ENCODE measurements around the gene NLRC5.

Gene NLRC5

GRCh38 chr16:57009643-57010170 is 20.4 kb downstream of the NLRC5 start:
- no peak for TF ChIP-seq CTCF (IDR thresholded peaks at IDR 0.05; ENCODE audit: insufficient read depth, low read depth, low read length, missing control alignments)
- no peak for DNase-seq (ENCODE audit: low read depth)
- no peak overlapping the region for H3K4me3 ChIP-seq (ENCODE audit: low read depth, low read length)

GRCh38 chr16:57012353-57012752 is 23.0 kb downstream of the NLRC5 start:
- no peak for DNase-seq (ENCODE audit: low read depth)
- no peak for TF ChIP-seq CTCF (IDR thresholded peaks at IDR 0.05; ENCODE audit: insufficient read depth, low read depth, low read length, missing control alignments)
- H3K4me3 ChIP-seq (ENCODE audit: low read depth, low read length) = no peak overlapping the region

GRCh38 chr16:57013229-57013628 is 23.9 kb downstream of the NLRC5 start:
- TF ChIP-seq CTCF (IDR thresholded peaks at IDR 0.05; ENCODE audit: insufficient read depth, low read depth, low read length, missing control alignments) = no peak
- no peak overlapping the region for H3K4me3 ChIP-seq (ENCODE audit: low read depth, low read length)
- DNase-seq (ENCODE audit: low read depth) = no peak

DNA sequence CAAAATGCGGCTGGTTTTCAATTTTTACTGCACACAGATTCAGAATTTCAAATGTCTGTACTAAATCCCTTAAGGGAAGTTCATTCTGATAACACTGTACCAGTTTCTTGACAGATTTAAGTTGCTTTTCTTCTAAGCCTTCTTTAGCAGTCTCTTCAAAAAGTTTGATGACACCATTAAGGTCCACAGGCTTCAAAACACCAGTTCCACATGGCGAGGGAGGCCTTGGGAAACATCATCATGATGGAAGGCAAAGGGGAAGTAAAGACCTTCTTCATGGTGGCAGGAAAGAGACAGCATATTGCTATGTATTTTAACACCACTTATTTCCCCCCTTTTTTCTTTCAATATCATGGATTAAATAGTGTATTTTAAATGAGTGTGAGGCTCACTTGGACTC is 24.5 kb downstream of the NLRC5 start:
- peak overlapping the region; percentile 44 for H3K4me3 ChIP-seq (ENCODE audit: low read depth, low read length)
- DNase-seq (ENCODE audit: low read depth) = peak; percentile 24

GRCh38 chr16:57016301-57016700 is 26.9 kb downstream of the NLRC5 start:
- TF ChIP-seq CTCF (IDR thresholded peaks at IDR 0.05; ENCODE audit: insufficient read depth, low read depth, low read length, missing control alignments) = no peak
- no peak overlapping the region for H3K4me3 ChIP-seq (ENCODE audit: low read depth, low read length)

More for the DNA sequence above, 24.5 kb downstream of the NLRC5 start:
- TF ChIP-seq CTCF (IDR thresholded peaks at IDR 0.05; ENCODE audit: insufficient read depth, low read depth, low read length, missing control alignments) = no peak

GRCh38 chr16:57016831-57017230 is 27.5 kb downstream of the NLRC5 start:
- no peak for DNase-seq (ENCODE audit: low read depth)
- H3K4me3 ChIP-seq (ENCODE audit: low read depth, low read length) = no peak overlapping the region
- TF ChIP-seq CTCF (IDR thresholded peaks at IDR 0.05; ENCODE audit: insufficient read depth, low read depth, low read length, missing control alignments) = no peak

More at GRCh38 chr16:57016301-57016700, 26.9 kb downstream of the NLRC5 start:
- no peak for DNase-seq (ENCODE audit: low read depth)

- no peak for TF ChIP-seq CTCF (IDR thresholded peaks at IDR 0.05; ENCODE audit: insufficient read depth, low read depth, low read length, missing control alignments)
- DNase-seq (ENCODE audit: low read depth) = no peak
- no peak overlapping the region for H3K4me3 ChIP-seq (ENCODE audit: low read depth, low read length)
Observed at GRCh38 chr16:57017251-57017650, 27.9 kb downstream of the NLRC5 start.
